IPS-18c (cell line): ENCODE results near the gene TEAD3.
"Not testable (repeated sequence)": the region's sequence is repeated elsewhere in the genome, so short reads cannot be mapped to it uniquely, and the experiment has no call there.

Source experiments
- H3K4me3 ChIP-seq: 2 replicates; pipeline ENCODE4 v1.7.0; 2013; ENCODE audit warnings: low read depth, mild to moderate bottlenecking, low read length, moderate library complexity; ENCODE audit not compliant: insufficient read depth
- H3K9me3 ChIP-seq: one replicate; pipeline ENCODE4 v1.6.1; 2013; ENCODE audit warnings: mild to moderate bottlenecking, low read length, moderate library complexity; ENCODE audit not compliant: control insufficient read depth, insufficient read depth

TEAD3 gene

GRCh38 chr6:35517978-35518377, 21.1 kb upstream of the TEAD3 start:
- H3K9me3 ChIP-seq, H3K4me3 ChIP-seq: not testable (repeated sequence)

DNA sequence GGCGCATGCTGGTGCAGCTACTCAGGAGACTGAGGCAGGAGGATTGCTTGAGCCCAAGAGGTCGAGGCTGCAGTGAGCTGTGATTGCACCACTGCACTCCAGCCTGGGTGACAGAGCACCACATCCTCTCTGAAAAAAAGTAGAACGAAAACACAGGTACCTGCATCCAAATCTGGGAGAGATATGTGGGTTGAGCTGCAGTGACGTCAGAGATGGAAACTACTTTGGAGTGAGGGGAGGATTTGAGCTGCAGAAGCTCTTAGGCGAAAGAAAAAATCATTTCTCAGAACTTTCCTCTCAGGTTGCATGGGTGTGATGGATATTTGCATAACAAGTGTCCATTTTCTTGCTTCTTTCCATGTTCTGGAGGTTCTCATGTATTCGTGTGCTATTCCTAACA, 19.8 kb upstream of the TEAD3 start:
- no peaks in the 10 kb centered on the region for H3K9me3 ChIP-seq

GRCh38 chr6:35515939-35516338, 19.1 kb upstream of the TEAD3 start:
- not testable (repeated sequence) for H3K9me3 ChIP-seq, H3K4me3 ChIP-seq

More for the DNA sequence above, 19.8 kb upstream of the TEAD3 start:
- no peak overlapping the region for H3K4me3 ChIP-seq

DNA sequence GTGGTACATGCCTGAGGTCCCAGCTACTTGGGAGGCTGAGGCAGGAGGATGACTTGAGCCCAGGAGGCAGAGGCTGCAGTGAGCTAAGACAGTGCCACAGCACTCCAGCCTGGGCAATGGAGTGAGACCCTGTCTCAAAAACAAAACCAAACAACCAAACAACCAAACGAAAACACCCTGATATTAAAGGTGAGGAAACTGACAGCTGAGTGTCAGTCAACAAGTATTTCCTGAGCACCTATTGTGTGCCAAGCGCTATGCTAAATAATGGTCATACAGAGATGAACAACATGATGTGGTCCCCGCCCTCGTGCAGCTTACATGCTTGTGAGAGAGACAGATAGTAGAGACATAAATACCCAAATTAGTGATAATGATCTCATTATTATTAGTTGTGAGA, 17.7 kb upstream of the TEAD3 start:
- Histone ChIP-seq H3K9me3 (no peaks in the 10 kb centered on the region), H3K4me3 (no peak overlapping the region)

DNA sequence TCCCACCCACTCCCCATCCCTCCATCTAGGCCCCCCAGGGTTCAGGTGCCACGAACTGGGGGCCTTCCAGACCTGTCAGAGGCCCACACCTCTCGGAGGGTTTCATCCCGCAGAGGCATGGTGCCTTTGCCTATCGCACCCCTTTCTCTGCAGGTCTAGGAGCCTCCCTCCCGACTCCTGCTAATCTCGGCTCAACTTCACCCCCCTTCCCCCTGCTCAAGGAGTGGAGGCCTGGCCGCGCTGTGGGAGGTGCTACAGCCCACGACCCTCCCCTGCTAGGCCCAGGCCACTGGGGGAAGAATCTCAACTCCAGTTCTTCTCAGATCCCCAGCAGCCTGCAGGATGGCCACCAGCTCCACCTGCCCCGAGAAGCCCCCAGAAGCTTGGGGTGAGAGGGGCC, 15.9 kb upstream of the TEAD3 start, which contains the start of gene TULP1:
TULP1 (minus strand) TSS at position 157 of the 400 bp plus-strand sequence; CDS start at position 119, 38 bp downstream.
- Histone ChIP-seq H3K4me3 (peak within 1 kb of the TSS; percentile 43; the same call in 1 of the 2 replicates), H3K9me3 (no peaks in the 10 kb centered on the region)

GRCh38 chr6:35512006-35512405, 15.1 kb upstream of the TEAD3 start:
- Histone ChIP-seq H3K4me3 (peak overlapping the region; percentile 43; the same call in 1 of the 2 replicates), H3K9me3 (no peaks in the 10 kb centered on the region)

DNA sequence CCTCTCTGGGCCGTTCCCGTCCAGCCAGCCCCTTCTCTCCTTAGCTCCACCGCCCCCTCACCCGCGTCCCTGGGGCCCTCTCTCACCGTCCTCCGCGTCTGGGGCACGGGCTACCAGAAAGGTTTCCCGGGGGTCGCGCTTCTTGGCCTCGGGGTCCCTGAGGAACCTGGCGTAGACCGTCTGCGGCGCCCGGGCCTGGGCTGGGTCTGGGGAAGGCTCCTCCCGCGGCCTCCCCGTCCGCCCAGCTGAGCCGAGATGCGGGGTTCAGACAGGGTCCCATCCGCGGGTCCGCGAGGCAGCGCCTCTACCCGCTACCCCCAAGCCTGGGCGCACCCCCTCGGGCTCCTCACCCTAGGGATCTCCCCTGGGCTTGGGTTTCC, 14.7 kb upstream of the TEAD3 start:
- H3K4me3 ChIP-seq: peak overlapping the region; percentile 43; the same call in 1 of the 2 replicates

DNA sequence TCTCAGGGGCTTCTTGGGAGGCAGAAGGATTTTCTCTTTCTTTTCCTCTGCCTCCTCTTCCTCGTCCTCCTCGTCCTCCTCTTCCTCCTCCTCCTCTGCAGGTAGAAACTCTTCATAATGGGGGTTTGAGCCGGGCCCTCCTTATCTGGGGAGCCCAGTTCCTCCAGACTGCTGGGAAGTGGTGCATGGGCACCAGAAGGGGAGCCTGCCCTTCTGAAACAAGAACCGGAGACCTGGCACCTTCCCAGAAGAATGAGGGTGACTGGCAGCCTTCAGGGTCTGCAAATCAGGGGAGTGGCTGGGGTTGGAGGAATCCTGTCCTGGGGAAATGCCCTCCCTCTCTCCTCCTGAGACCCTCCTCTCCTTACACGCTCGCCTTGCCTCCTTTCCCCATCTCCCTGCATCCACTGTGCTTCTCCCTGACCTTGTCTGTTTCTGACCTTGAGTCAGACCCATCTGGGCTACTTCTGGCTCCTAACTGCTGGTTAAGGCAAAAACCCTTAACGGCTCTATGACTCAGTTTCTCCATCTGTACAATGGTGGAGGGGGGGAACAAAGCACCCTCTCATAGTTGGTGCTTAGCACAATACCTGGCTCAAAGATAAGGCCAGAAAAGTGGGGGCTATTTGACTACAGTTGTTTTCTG, 14.2 kb upstream of the TEAD3 start:
- H3K4me3 ChIP-seq: peak overlapping the region; percentile 43
- H3K9me3 ChIP-seq: no peaks in the 10 kb centered on the region

More for the DNA sequence above, 14.7 kb upstream of the TEAD3 start:
- no peaks in the 10 kb centered on the region for H3K9me3 ChIP-seq

GRCh38 chr6:35508542-35508941, 11.7 kb upstream of the TEAD3 start:
- Histone ChIP-seq H3K4me3 (no peak overlapping the region), H3K9me3 (no peaks in the 10 kb centered on the region)

DNA sequence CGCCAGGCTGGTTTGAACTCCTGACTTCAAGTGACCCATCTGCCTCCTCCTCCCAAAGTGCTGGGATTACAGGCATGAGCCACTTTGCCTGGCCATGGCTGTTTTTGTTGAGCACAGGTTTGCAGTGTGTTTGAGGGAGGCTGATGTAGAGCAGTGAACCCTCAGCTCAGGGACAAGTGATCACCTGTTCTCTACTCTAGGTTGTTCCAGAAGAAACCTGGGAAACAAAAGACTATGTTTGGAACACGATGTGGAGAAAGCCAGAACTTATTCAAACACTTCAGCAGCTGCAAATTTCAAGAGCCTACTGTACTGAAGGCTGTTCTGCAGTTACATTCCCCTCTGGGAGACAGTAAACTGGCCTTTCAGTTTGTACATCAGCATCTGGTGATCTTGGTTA, 11.1 kb upstream of the TEAD3 start:
- Histone ChIP-seq H3K9me3 (no peaks in the 10 kb centered on the region), H3K4me3 (no peak overlapping the region)

DNA sequence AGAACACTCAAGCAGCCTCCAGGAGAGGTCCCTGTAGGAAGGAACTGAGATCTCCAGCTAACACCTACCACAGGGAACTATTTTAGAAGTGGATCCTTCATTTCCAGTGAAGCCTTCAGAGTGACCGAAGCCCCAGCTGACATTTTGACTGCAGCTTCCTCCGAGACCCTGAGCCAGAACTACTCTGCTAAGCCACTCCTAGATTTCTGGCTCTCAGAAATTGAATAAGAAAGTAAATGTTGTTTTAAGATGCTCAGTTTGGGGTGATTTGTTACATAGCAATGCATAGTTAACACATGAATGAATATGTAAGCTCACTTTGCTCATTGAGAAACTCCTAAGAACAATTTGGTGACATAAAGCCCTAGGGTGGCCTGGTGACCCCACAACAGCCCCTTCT, 10.3 kb upstream of the TEAD3 start:
- no peaks in the 10 kb centered on the region for H3K9me3 ChIP-seq

GRCh38 chr6:35506536-35506935, 9.7 kb upstream of the TEAD3 start:
- Histone ChIP-seq H3K4me3 (no peak overlapping the region), H3K9me3 (no peaks in the 10 kb centered on the region)

More for the DNA sequence above, 10.3 kb upstream of the TEAD3 start:
- no peak overlapping the region for H3K4me3 ChIP-seq

GRCh38 chr6:35505999-35506412, 9.1 kb upstream of the TEAD3 start:
- Histone ChIP-seq H3K4me3 (no peak overlapping the region), H3K9me3 (no peaks in the 10 kb centered on the region)

DNA sequence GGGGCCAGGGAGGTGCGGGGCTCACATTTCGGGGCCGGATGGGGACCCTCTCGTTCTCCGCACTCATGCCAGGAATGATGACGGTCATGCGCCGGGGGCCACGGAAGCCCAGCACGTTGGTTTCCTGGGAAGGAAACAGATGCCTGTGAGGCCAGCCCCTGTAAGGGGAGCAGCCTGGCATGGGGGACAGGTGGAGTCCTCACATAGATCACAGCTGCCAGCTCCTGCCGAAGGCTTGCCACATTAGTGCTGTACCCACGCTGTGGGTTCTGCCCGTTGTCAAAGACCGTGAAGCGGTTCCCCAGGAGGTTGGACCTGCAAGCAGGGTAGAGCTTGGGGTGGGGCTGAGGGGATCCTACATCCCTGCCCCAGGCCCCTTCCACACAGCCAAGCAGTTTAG, 6.7 kb upstream of the TEAD3 start:
- H3K4me3 ChIP-seq: no peak overlapping the region

DNA sequence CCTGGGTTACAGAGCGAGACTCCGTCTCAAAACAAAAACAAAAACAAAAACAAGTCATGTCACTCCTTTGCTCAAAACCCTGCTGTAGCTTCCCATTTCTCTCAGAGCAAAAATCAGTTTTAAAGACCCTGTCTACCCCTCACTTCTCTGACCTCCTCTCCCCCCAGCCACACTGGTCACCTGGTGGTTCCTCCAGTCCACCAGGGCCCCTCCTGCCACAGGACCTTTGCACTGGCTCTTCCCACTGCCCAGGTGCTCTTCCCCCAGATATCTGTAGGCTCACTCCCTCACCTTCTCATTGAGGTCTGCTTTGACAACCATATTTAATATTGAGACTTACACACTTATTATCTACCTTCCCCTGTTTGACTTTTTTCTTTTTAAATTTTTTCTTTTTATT, 4.9 kb upstream of the TEAD3 start:
- H3K4me3 ChIP-seq: no peak overlapping the region
- no peaks in the 10 kb centered on the region for H3K9me3 ChIP-seq

More for the DNA sequence above, 6.7 kb upstream of the TEAD3 start:
- no peaks in the 10 kb centered on the region for H3K9me3 ChIP-seq

- Histone ChIP-seq H3K9me3 (peaks cover 2% of the 10 kb centered on the region), H3K4me3 (no peak overlapping the region)
Measured at GRCh38 chr6:35500782-35501181, 3.9 kb upstream of the TEAD3 start.

- no peak overlapping the region for H3K4me3 ChIP-seq
- peaks cover 2% of the 10 kb centered on the region for H3K9me3 ChIP-seq
Measured at GRCh38 chr6:35499372-35499771, 2.5 kb upstream of the TEAD3 start.

GRCh38 chr6:35498422-35499067, 1.7 kb upstream of the TEAD3 start:
- peak overlapping the region; percentile 77 for H3K4me3 ChIP-seq
- peaks cover 2% of the 10 kb centered on the region for H3K9me3 ChIP-seq
